ENCODE measurements around the gene CDK8.

CDK8 gene

GRCh38 chr13:26222520-26223046 is 31.3 kb upstream of the CDK8 start:
- Histone ChIP-seq H3K9ac (ENCODE audit: low read length) (peak overlapping the region; percentile 96), H3F3A (ENCODE audit: insufficient read depth) (no peaks in the 10 kb centered on the region), H3K79me2 (ENCODE audit: insufficient read depth, low read length) (peaks cover 25% of the 10 kb centered on the region), H3K9me2 (replicated peaks; ENCODE audit: insufficient read depth, low read length) (no peaks in the 10 kb centered on the region), H3K4me3 (ENCODE audit: insufficient read depth, low read length, poor library complexity, severe bottlenecking) (peak overlapping the region; percentile 96), H3K4me2 (ENCODE audit: low read depth, low read length, poor library complexity, severe bottlenecking) (peak overlapping the region; percentile 89), H3K27me3 (ENCODE audit: low read length) (no peaks in the 10 kb centered on the region), H2AFZ (ENCODE audit: low read depth, low read length, severe bottlenecking) (peak overlapping the region; percentile 85), H3K27ac (ENCODE audit: low read depth, low read length) (peak overlapping the region; percentile 85), H3K9me3 (ENCODE audit: insufficient read depth, low read length) (no peaks in the 10 kb centered on the region), H4K20me1 (ENCODE audit: low read depth, low read length) (no peaks in the 10 kb centered on the region), H3K36me3 (ENCODE audit: low read length) (peaks cover 21% of the 10 kb centered on the region)
- TF ChIP-seq CTCF (IDR thresholded peaks at IDR 0.05; ENCODE audit: insufficient read depth, low read length, poor library complexity, severe bottlenecking) = no peak
- TF ChIP-seq EZH2phosphoT487 (conservative IDR thresholded peaks at IDR 0.05; ENCODE audit: low read length) = no peak

GRCh38 chr13:26225896-26226617 is 27.9 kb upstream of the CDK8 start:
- peaks cover 6% of the 10 kb centered on the region for H3K79me2 ChIP-seq (ENCODE audit: insufficient read depth, low read length)
- no peaks in the 10 kb centered on the region for H3K27me3 ChIP-seq (ENCODE audit: low read length)
- H3K9ac ChIP-seq (ENCODE audit: low read length) = no peak overlapping the region
- no peaks in the 10 kb centered on the region for H3K36me3 ChIP-seq (ENCODE audit: low read length)
- no peaks in the 10 kb centered on the region for H3K9me3 ChIP-seq (ENCODE audit: insufficient read depth, low read length)
- no peak overlapping the region for H3K4me2 ChIP-seq (ENCODE audit: low read depth, low read length, poor library complexity, severe bottlenecking)
- no peak overlapping the region for H3K27ac ChIP-seq (ENCODE audit: low read depth, low read length)
- no peaks in the 10 kb centered on the region for H4K20me1 ChIP-seq (ENCODE audit: low read depth, low read length)
- no peak for TF ChIP-seq CTCF (IDR thresholded peaks at IDR 0.05; ENCODE audit: insufficient read depth, low read length, poor library complexity, severe bottlenecking)
- no peak for TF ChIP-seq EZH2phosphoT487 (conservative IDR thresholded peaks at IDR 0.05; ENCODE audit: low read length)
- H3K4me3 ChIP-seq (ENCODE audit: insufficient read depth, low read length, poor library complexity, severe bottlenecking) = no peak overlapping the region
- no peak overlapping the region for H2AFZ ChIP-seq (ENCODE audit: low read depth, low read length, severe bottlenecking)
- no peaks in the 10 kb centered on the region for H3F3A ChIP-seq (ENCODE audit: insufficient read depth)
- H3K9me2 ChIP-seq (replicated peaks; ENCODE audit: insufficient read depth, low read length) = no peaks in the 10 kb centered on the region

- Histone ChIP-seq H3K36me3 (ENCODE audit: low read length) (no peaks in the 10 kb centered on the region), H2AFZ (ENCODE audit: low read depth, low read length, severe bottlenecking) (no peak overlapping the region), H3K27me3 (ENCODE audit: low read length) (no peaks in the 10 kb centered on the region), H3K9me3 (ENCODE audit: insufficient read depth, low read length) (no peaks in the 10 kb centered on the region), H3K79me2 (ENCODE audit: insufficient read depth, low read length) (no peaks in the 10 kb centered on the region), H3K9me2 (replicated peaks; ENCODE audit: insufficient read depth, low read length) (no peaks in the 10 kb centered on the region), H3F3A (ENCODE audit: insufficient read depth) (no peaks in the 10 kb centered on the region), H4K20me1 (ENCODE audit: low read depth, low read length) (no peaks in the 10 kb centered on the region), H3K4me3 (ENCODE audit: insufficient read depth, low read length, poor library complexity, severe bottlenecking) (no peak overlapping the region), H3K27ac (ENCODE audit: low read depth, low read length) (no peak overlapping the region), H3K4me2 (ENCODE audit: low read depth, low read length, poor library complexity, severe bottlenecking) (no peak overlapping the region), H3K9ac (ENCODE audit: low read length) (no peak overlapping the region)
- TF ChIP-seq CTCF (IDR thresholded peaks at IDR 0.05; ENCODE audit: insufficient read depth, low read length, poor library complexity, severe bottlenecking) (no peak), EZH2phosphoT487 (conservative IDR thresholded peaks at IDR 0.05; ENCODE audit: low read length) (no peak)
Observed at GRCh38 chr13:26227166-26227971, 26.6 kb upstream of the CDK8 start.
